Parathyroid adenoma (tissue), 2 donors: ENCODE results near the gene IPCEF1.

Experiments used
- H2AFZ ChIP-seq: fragments of 300-600 bp; sonication (generic); one replicate; pipeline ENCODE4 v1.7.0; 2017; ENCODE audit warnings: antibody characterized with exemption, mild to moderate bottlenecking
- H3K27ac ChIP-seq: fragments of 300-600 bp; sonication (generic); one replicate; pipeline ENCODE4 v1.7.0; 2017
- H3K27me3 ChIP-seq: fragments of 300-600 bp; sonication (generic); one replicate; pipeline ENCODE4 v1.7.0; 2017; ENCODE audit warnings: low read length; ENCODE audit not compliant: control insufficient read depth, insufficient read depth
- H3K36me3 ChIP-seq: fragments of 300-600 bp; sonication (generic); one replicate; pipeline ENCODE4 v1.7.0; 2017; ENCODE audit warnings: low read length; ENCODE audit not compliant: control insufficient read depth, insufficient read depth
- H3K4me1 ChIP-seq: fragments of 300-600 bp; sonication (generic); one replicate; pipeline ENCODE4 v1.7.0; 2017; ENCODE audit warnings: control low read depth
- H3K4me2 ChIP-seq: fragments of 300-600 bp; sonication (generic); one replicate; pipeline ENCODE4 v1.7.0; 2017; ENCODE audit warnings: low read length
- H3K4me3 ChIP-seq: fragments of 300-600 bp; sonication (generic); one replicate; pipeline ENCODE4 v1.7.0; 2017; ENCODE audit warnings: low read depth, low read length
- H3K79me2 ChIP-seq: fragments of 300-600 bp; sonication (generic); one replicate; pipeline ENCODE4 v1.7.0; 2017; ENCODE audit warnings: control low read depth
- H3K9ac ChIP-seq: fragments of 300-600 bp; sonication (generic); one replicate; pipeline ENCODE4 v1.7.0; 2017; ENCODE audit warnings: mild to moderate bottlenecking
- H3K9me3 ChIP-seq: fragments of 300-600 bp; sonication (generic); one replicate; pipeline ENCODE4 v1.7.0; 2017; ENCODE audit warnings: low read length; ENCODE audit not compliant: control insufficient read depth
- TF ChIP-seq, protein P1 (sequence below): fragments of 300-600 bp; sonication (generic); IDR thresholded peaks from one replicate; pipeline ENCODE4 v1.7.0; 2017; ENCODE audit warnings: antibody characterized with exemption, mild to moderate bottlenecking
- donor health status: primary hyperparathyroidism.

The IPCEF1 gene

DNA sequence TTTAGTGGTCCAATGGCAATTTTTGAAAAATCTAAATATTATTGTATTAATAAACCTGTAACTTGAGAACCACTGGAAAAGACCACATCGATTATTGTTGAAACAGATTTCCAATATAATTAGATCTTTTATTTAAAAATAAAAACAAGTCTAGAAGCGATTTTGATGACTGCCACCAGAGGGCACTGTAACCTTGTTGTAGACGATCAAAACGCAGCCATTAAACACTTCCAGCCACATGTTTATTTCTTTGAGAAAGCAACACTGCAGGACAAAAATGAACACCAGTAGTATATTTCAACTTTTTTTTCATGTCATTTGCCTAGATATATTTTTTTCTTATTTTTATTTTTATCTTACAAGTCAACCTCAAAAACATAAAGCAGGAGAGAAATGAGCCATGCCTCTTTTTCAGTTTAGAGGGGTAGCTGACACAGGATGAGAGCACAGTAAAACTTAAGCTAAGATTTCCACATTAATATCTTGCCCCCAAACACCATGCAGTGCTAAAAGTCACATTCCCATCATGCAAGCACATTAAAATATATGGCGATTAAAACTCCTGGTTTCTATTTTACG, 202.1 kb downstream of the IPCEF1 start:
- Histone ChIP-seq H3K36me3 (no peaks in the 10 kb centered on the region), H3K4me3 (no peak overlapping the region), H3K4me2 (no peak overlapping the region), H3K79me2 (no peaks in the 10 kb centered on the region), H3K9ac (no peak overlapping the region), H3K27ac (no peak overlapping the region), H3K27me3 (no peaks in the 10 kb centered on the region), H3K9me3 (no peaks in the 10 kb centered on the region), H2AFZ (peak overlapping the region; percentile 2), H3K4me1 (peaks cover 43% of the 10 kb centered on the region)
- TF ChIP-seq, protein P1, sequence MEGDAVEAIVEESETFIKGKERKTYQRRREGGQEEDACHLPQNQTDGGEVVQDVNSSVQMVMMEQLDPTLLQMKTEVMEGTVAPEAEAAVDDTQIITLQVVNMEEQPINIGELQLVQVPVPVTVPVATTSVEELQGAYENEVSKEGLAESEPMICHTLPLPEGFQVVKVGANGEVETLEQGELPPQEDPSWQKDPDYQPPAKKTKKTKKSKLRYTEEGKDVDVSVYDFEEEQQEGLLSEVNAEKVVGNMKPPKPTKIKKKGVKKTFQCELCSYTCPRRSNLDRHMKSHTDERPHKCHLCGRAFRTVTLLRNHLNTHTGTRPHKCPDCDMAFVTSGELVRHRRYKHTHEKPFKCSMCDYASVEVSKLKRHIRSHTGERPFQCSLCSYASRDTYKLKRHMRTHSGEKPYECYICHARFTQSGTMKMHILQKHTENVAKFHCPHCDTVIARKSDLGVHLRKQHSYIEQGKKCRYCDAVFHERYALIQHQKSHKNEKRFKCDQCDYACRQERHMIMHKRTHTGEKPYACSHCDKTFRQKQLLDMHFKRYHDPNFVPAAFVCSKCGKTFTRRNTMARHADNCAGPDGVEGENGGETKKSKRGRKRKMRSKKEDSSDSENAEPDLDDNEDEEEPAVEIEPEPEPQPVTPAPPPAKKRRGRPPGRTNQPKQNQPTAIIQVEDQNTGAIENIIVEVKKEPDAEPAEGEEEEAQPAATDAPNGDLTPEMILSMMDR = peak; percentile 92

DNA sequence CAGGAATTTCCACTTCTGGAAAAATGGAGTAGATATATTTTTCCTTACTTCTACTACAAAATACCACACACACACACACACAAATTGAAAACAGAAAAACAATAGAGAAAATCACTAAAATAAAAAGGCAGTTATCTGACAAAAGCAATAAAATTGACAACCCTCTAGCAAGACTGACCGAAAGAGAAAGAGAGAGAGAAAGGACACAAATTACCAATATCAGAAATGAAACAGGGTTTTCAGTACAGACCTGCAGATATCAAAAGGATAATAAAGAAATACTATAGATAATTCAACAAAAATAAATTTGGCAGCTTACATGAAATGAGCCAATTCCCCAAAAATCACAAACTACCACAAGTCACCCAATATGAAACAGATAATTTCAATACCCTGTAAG, 212.8 kb downstream of the IPCEF1 start:
- TF ChIP-seq, protein P1 = no peak
- Histone ChIP-seq H3K79me2 (no peaks in the 10 kb centered on the region), H3K9ac (no peak overlapping the region), H3K36me3 (no peaks in the 10 kb centered on the region), H3K4me2 (no peak overlapping the region), H3K9me3 (no peaks in the 10 kb centered on the region), H2AFZ (no peak overlapping the region), H3K4me1 (no peaks in the 10 kb centered on the region), H3K4me3 (no peak overlapping the region), H3K27ac (no peak overlapping the region), H3K27me3 (no peaks in the 10 kb centered on the region)

DNA sequence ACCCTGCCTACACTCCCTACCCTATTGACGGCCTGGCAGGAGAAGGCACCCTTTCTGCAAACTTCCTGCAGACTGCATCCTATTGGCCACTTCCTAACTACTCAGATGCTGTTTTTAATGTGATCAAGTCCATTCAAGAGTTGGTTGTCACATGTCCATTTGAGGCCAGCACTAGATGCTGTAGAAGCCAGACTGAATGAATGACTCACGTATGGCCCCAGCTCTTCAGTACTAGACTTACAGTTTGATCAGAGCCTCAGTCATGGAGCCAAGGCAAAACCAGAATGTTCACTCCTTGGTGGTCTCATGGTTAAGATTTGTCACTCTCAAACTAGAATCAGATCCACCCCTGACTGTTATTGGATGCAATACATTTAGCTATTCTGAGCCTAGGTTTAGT, 215.9 kb downstream of the IPCEF1 start:
- H3K4me2 ChIP-seq = no peak overlapping the region
- no peaks in the 10 kb centered on the region for H3K4me1 ChIP-seq
- no peaks in the 10 kb centered on the region for H3K27me3 ChIP-seq
- H3K36me3 ChIP-seq = no peaks in the 10 kb centered on the region
- no peak overlapping the region for H3K4me3 ChIP-seq
- no peaks in the 10 kb centered on the region for H3K9me3 ChIP-seq
- no peak overlapping the region for H3K9ac ChIP-seq
- TF ChIP-seq, protein P1 = no peak
- H3K79me2 ChIP-seq = no peaks in the 10 kb centered on the region
- no peak overlapping the region for H3K27ac ChIP-seq
- no peak overlapping the region for H2AFZ ChIP-seq

DNA sequence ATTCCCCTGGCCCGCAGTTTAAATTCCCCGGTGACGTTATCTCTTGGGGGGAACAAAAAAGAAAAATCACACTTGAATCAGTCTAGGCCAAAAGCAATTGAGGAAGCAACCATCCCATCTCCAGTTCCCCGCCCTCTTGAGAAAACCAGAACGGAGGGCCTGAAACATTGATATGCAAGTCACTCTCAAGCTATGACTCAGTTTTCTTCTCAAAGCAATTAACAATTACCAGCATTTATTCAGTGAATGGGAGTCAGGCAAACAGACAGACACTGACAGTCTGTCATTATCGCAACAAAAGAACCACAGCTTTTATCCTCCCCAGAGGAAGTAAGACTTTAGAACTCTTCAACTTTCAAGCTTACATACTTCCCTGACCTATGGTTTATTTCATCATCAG, 216.7 kb downstream of the IPCEF1 start:
- no peaks in the 10 kb centered on the region for H3K4me1 ChIP-seq
- TF ChIP-seq, protein P1 = no peak
- no peaks in the 10 kb centered on the region for H3K36me3 ChIP-seq
- H3K79me2 ChIP-seq = no peaks in the 10 kb centered on the region
- H3K9ac ChIP-seq = no peak overlapping the region
- no peak overlapping the region for H3K27ac ChIP-seq
- H3K4me2 ChIP-seq = no peak overlapping the region
- H2AFZ ChIP-seq = no peak overlapping the region
- H3K4me3 ChIP-seq = no peak overlapping the region
- peaks cover 2% of the 10 kb centered on the region for H3K27me3 ChIP-seq
- no peaks in the 10 kb centered on the region for H3K9me3 ChIP-seq

DNA sequence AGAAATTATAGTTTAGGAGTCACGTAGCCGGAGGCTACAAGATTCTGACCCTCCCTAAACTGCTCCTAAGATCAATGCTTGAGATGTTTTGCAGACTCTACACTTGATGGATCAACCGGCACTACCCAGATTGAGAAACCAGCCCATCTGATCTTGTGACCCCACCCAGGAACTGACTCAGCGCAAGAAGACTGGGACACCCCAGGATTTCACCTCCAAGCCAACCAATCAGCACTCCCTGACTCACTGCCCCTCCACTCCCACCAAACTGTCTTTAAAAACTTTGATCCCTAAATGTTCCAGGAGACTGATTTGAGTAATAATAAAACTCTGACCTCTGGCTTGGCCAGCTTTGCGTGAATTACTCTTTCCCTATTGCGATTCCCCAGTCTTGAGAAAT, 217.8 kb downstream of the IPCEF1 start:
- Histone ChIP-seq H3K9ac (no peak overlapping the region), H3K36me3 (no peaks in the 10 kb centered on the region), H3K4me1 (no peaks in the 10 kb centered on the region), H3K27ac (no peak overlapping the region), H3K79me2 (no peaks in the 10 kb centered on the region), H3K4me3 (no peak overlapping the region), H3K9me3 (no peaks in the 10 kb centered on the region), H3K27me3 (peaks cover 2% of the 10 kb centered on the region), H2AFZ (no peak overlapping the region), H3K4me2 (no peak overlapping the region)
- TF ChIP-seq, protein P1 = no peak
